GM12878 (cell line): ENCODE results near the gene ATP4A. TPM values are rescaled to one million over a fixed set of nuclear protein-coding genes. Genes with fewer than 3 reads are reported as not detected.

Experiments used
- ATAC-seq: fragments of 200-7000 bp; cut with Tn5 transposase; 3 replicates; pipeline ENCODE4 v1.9.1; 2020; ENCODE audit warnings: mild to moderate bottlenecking, moderate library complexity
- BruUV-seq: library from RNA; stranded (reverse); fragments of 400-500 nt; replicated peaks from 2 replicates; lab custom pipeline; 2021; lab: Mats Ljungman, UMichigan
- CTCF ChIA-PET: fragments of 300-600 bp; sonication (Branson Sonifier 250); formaldehyde crosslinking; extraction: SDS; loops from one replicate; lab custom pipeline; 2021; ENCODE audit warnings: inconsistent platforms; lab: Yijun Ruan, JAX
- POLR2A ChIA-PET: fragments of 350-600 bp; formaldehyde crosslinking; extraction: SDS; loops from one replicate; lab custom pipeline; 2021; ENCODE audit warnings: inconsistent platforms; lab: Charles Lee
- RAD21 ChIA-PET: fragments of 300-600 bp; sonication (Branson Sonifier 250); formaldehyde crosslinking; loops from one replicate; lab custom pipeline; 2023; ENCODE audit warnings: antibody characterized with exemption; ENCODE audit not compliant: unreplicated experiment; lab: Charles Lee
- SMC1A ChIA-PET: fragments of 300-600 bp; sonication (Branson Sonifier 250); formaldehyde crosslinking; loops from one replicate; lab custom pipeline; 2023; ENCODE audit not compliant: unreplicated experiment, uncharacterized antibody; lab: Charles Lee
- DNase-seq: peaks from one replicate; pipeline ENCODE4 v3.0.0-alpha.2; 2011; ENCODE audit warnings: low read depth, low spot score
- FAIRE-seq: peaks from 3 replicates; lab custom pipeline; 2011; peaks lifted over from hg19 to GRCh38; lab: Jason Lieb, UNC
- H2AFZ ChIP-seq: 2 replicates; pipeline ENCODE4 v1.6.0; 2011; ENCODE audit warnings: low read depth, low read length, control low read depth; ENCODE audit not compliant: control insufficient read depth
- H3K27ac ChIP-seq: 2 replicates; pipeline ENCODE4 v1.5.1; 2011; ENCODE audit warnings: control low read depth; ENCODE audit not compliant: control insufficient read depth, insufficient read depth
- H3K27me3 ChIP-seq, 2 experiments: replicated peaks in 1 of 2; 2 replicates each; pipeline versions ENCODE4 v1.6.0 to v1.6.1; 2011; ENCODE audit warnings: low read length in 1 of 2; ENCODE audit not compliant: control insufficient read depth in 2 of 2, insufficient read depth in 2 of 2
- H3K36me3 ChIP-seq, 2 experiments: 2 replicates each; pipeline ENCODE4 v1.5.1; 2011; ENCODE audit warnings: low read length in 1 of 2; ENCODE audit not compliant: control insufficient read depth in 2 of 2, insufficient read depth in 2 of 2
- H3K4me1 ChIP-seq: 2 replicates; pipeline ENCODE4 v1.6.1; 2011; ENCODE audit warnings: mild to moderate bottlenecking, low read length, moderate library complexity, mixed read lengths; ENCODE audit not compliant: control insufficient read depth, insufficient read depth
- H3K4me2 ChIP-seq: 2 replicates; pipeline ENCODE4 v1.6.0; 2011; ENCODE audit warnings: control low read depth; ENCODE audit not compliant: control insufficient read depth, insufficient read depth
- H3K4me3 ChIP-seq: fragments of 200-600 bp; sonication (generic); 2 replicates; pipeline ENCODE4 v1.5.1; 2016
- H3K79me2 ChIP-seq: 2 replicates; pipeline ENCODE4 v1.6.0; 2011; ENCODE audit warnings: low read length; ENCODE audit not compliant: control insufficient read depth, insufficient read depth
- H3K9ac ChIP-seq: 2 replicates; pipeline ENCODE4 v1.8.0; 2011; ENCODE audit warnings: low read length, control low read depth, mixed read lengths; ENCODE audit not compliant: control insufficient read depth, insufficient read depth
- H3K9me3 ChIP-seq: replicated peaks from 3 replicates; pipeline ENCODE4 v1.5.1; 2011; ENCODE audit warnings: mild to moderate bottlenecking, low read length; ENCODE audit not compliant: control insufficient read depth, insufficient read depth
- H4K20me1 ChIP-seq: 2 replicates; pipeline ENCODE4 v1.6.0; 2011; ENCODE audit not compliant: control insufficient read depth, insufficient read depth
- BCL3 ChIP-seq: IDR thresholded peaks from 2 replicates; pipeline ENCODE4 v1.6.1; 2011; ENCODE audit warnings: borderline replicate concordance, low read depth, mild to moderate bottlenecking, moderate library complexity, low read length; ENCODE audit not compliant: insufficient read depth, poor library complexity, severe bottlenecking
- CTCF ChIP-seq, 3 experiments: IDR thresholded peaks in 2 of 3; conservative IDR thresholded peaks in 1 of 3; 2 replicates each; pipeline ENCODE4 v1.5.1; 2011; ENCODE audit warnings: low read depth in 3 of 3, low read length in 3 of 3, mild to moderate bottlenecking in 3 of 3, control low read depth in 2 of 3, moderate library complexity in 2 of 3, inconsistent platforms in 1 of 3, mixed read lengths in 1 of 3; ENCODE audit not compliant: control insufficient read depth in 2 of 3, insufficient read depth in 1 of 3; ENCODE audit errors: extremely low read depth in 1 of 3
- KDM1A ChIP-seq: fragments of 200-600 bp; sonication (generic); IDR thresholded peaks from 2 replicates; pipeline ENCODE4 v1.6.1; 2016; ENCODE audit warnings: borderline replicate concordance
- KLF5 ChIP-seq: fragments of 450-650 bp; IDR thresholded peaks from 2 replicates; pipeline ENCODE4 v1.6.1; 2014; ENCODE audit warnings: mild to moderate bottlenecking; ENCODE audit not compliant: partially characterized antibody
- MTA2 ChIP-seq: fragments of 450-650 bp; IDR thresholded peaks from 2 replicates; pipeline ENCODE4 v1.6.1; 2016; ENCODE audit warnings: low read depth, mild to moderate bottlenecking, moderate library complexity
- PAX8 ChIP-seq: fragments of 450-650 bp; IDR thresholded peaks from 2 replicates; pipeline ENCODE4 v1.6.1; 2017; ENCODE audit warnings: mild to moderate bottlenecking, moderate library complexity
- PKNOX1 ChIP-seq: fragments of 450-650 bp; IDR thresholded peaks from 2 replicates; pipeline ENCODE4 v1.6.1; 2016; ENCODE audit warnings: mild to moderate bottlenecking
- POLR2AphosphoS2 ChIP-seq: IDR thresholded peaks from 2 replicates; pipeline ENCODE4 v1.6.1; 2011; ENCODE audit warnings: low read depth, mild to moderate bottlenecking, low read length, improper control_type of control experiment, moderate library complexity
- STAT1 ChIP-seq: fragments of 450-650 bp; conservative IDR thresholded peaks from 2 replicates; pipeline ENCODE4 v1.6.1; 2014; ENCODE audit warnings: antibody characterized with exemption, mild to moderate bottlenecking
- TARDBP ChIP-seq: IDR thresholded peaks from 2 replicates; pipeline ENCODE4 v1.6.1; 2016; ENCODE audit warnings: borderline replicate concordance
- ZNF274 ChIP-seq: IDR thresholded peaks from one replicate; pipeline ENCODE4 v1.8.0; 2011; ENCODE audit not compliant: insufficient read length, insufficient read depth
- ZNF622 ChIP-seq: fragments of 450-650 bp; IDR thresholded peaks from 2 replicates; pipeline ENCODE4 v1.6.1; 2017; ENCODE audit warnings: mild to moderate bottlenecking, inconsistent platforms
- WGBS: methylation state at CpG from one replicate; pipeline ENCODE4 v1.1.6; 2016; ENCODE audit warnings: low lambda C conversion rate; ENCODE audit not compliant: insufficient replicate concordance, insufficient coverage; ENCODE audit errors: missing lambda C conversion rate; 5-methylcytosine and 5-hydroxymethylcytosine counted together
- in situ Hi-C: fragments of 300-500 bp; cut with MboI; formaldehyde crosslinking; loops from 9 replicates; pipeline ENCODE4 v1.14.3; 2018; ENCODE audit warnings: mixed read lengths
- intact Hi-C: fragments of 100-400 bp; cut with micrococcal nuclease; formaldehyde crosslinking; loops from one replicate; pipeline ENCODE4 v1.14.2; 2022; ENCODE audit not compliant: unreplicated experiment
- polyA plus RNA-seq, 11 experiments: library from polyadenylated mRNA; depleted of rRNA in 4 of 11; unstranded in 6 of 11; stranded (reverse) in 5 of 11; fragments of >200 nt; fragmentation: Nextera tagmentation in 4 of 11; fragmentation: Illumina TruSeq in 1 of 11; extraction: Ambion mirVana in 4 of 11; extraction: Trizol in 1 of 11; gene quantifications; 1 replicate in 1 of 11; 2 replicates in 10 of 11; pipeline versions ENCODE4 v1.2.1 to v1.2.3, GENCODE V29; 2011 to 2016; ENCODE audit warnings: inconsistent platforms in 2 of 11, missing spikeins in 2 of 11, low read depth in 1 of 11
- total RNA-seq, 4 experiments: library from RNA; depleted of rRNA in 3 of 4; stranded (reverse); fragments of >200 nt in 3 of 4; fragmentation: Illumina TruSeq in 1 of 4; extraction: Trizol in 1 of 4; gene quantifications; 2 replicates each; pipeline versions ENCODE4 v1.2.1 to v1.2.3, GENCODE V29; 2013 to 2021

The ATP4A gene
- total and polyA plus RNA-seq, 10 of the 15 experiments (the other 5 are each of a cell fraction or from before 2014, with no cell fraction given) = 0.03 to 1.5 (median 0.11) TPM; not detected in 3

GRCh38 chr19:35562776-35563175, 682 bp downstream of the ATP4A start:
- no TSS peak for BruUV-seq
- no peaks in the 10 kb centered on the region for H3K36me3 ChIP-seq
- 0% methylated on average over 1 of the region's 2 CpGs for WGBS
- DNase-seq (no peak), ATAC-seq (no peak), FAIRE-seq (no peak)
- in situ Hi-C loops = no loop called here
- CTCF ChIA-PET = interaction anchor here (0.6 kb wide), 2 partner anchors 16 to 513 kb away, joined by 3 read pairs; no protein-coding TSS in a partner anchor
- H4K20me1 ChIP-seq = no peaks in the 10 kb centered on the region
- POLR2A ChIA-PET = interaction anchor here (0.6 kb wide), 1 partner anchor 30 kb away, joined by 10 read pairs; no protein-coding TSS in a partner anchor
- no peaks in the 10 kb centered on the region; a peak in 1 of 4 replicates for H3K27me3 ChIP-seq
- H3K4me3 ChIP-seq = no peak overlapping the region
- H3K79me2 ChIP-seq = no peaks in the 10 kb centered on the region
- SMC1A ChIA-PET = no interaction called here
- RAD21 ChIA-PET = no interaction called here
- intact Hi-C loops = no loop called here
- no peak overlapping the region for H3K27ac ChIP-seq
- no peaks in the 10 kb centered on the region; the same call in 2 of the 3 replicates for H3K9me3 ChIP-seq
- no peak overlapping the region for H2AFZ ChIP-seq
- no peak for TF ChIP-seq PAX8
- H3K4me2 ChIP-seq = no peak overlapping the region
- H3K4me1 ChIP-seq = peaks cover 30% of the 10 kb centered on the region
- H3K9ac ChIP-seq = no peak overlapping the region

- intact Hi-C loops = no loop called here
- no peak; the same call in 2 of the 3 replicates for ATAC-seq
- ChIA-PET SMC1A (no interaction called here), RAD21 (interaction anchor here (0.6 kb wide), 1 partner anchor 134 kb away, joined by 3 read pairs; no protein-coding TSS in a partner anchor), POLR2A (no interaction called here), CTCF (interaction anchor here (0.6 kb wide), 1 partner anchor 512 kb away, joined by 3 read pairs; no protein-coding TSS in a partner anchor)
- H3K9ac ChIP-seq = no peak overlapping the region
- no TSS peak for BruUV-seq
- no peak overlapping the region for H2AFZ ChIP-seq
- no peaks in the 10 kb centered on the region for H4K20me1 ChIP-seq
- peaks cover 30% of the 10 kb centered on the region for H3K4me1 ChIP-seq
- H3K4me3 ChIP-seq = no peak overlapping the region
- no peak overlapping the region for H3K4me2 ChIP-seq
- H3K27ac ChIP-seq = no peak overlapping the region
- H3K36me3 ChIP-seq = no peaks in the 10 kb centered on the region
- no peak for TF ChIP-seq MTA2
- no peak for TF ChIP-seq PKNOX1
- no peak for TF ChIP-seq KDM1A
- TF ChIP-seq ZNF274 = no peak
- TF ChIP-seq CTCF (IDR thresholded peaks at IDR 0.05 in 2 of 3, conservative IDR thresholded peaks at IDR 0.05 in 1 of 3; ENCODE audit: control insufficient read depth in 2 of 3, extremely low read depth in 1 of 3, insufficient read depth in 1 of 3, low read depth in 3 of 3, low read length in 3 of 3) = no peak
- TF ChIP-seq POLR2AphosphoS2 = no peak
- no peak for TF ChIP-seq BCL3
- no peak for TF ChIP-seq TARDBP
- TF ChIP-seq STAT1 = no peak
- TF ChIP-seq ZNF622 = no peak
- no peak for TF ChIP-seq KLF5
- TF ChIP-seq, all 136 proteins: peak for 0
- H3K79me2 ChIP-seq = no peaks in the 10 kb centered on the region
- FAIRE-seq = no peak
- WGBS = 44% methylated on average over 17 of the region's 17 CpGs
- no peak for DNase-seq
- H3K27me3 ChIP-seq = no peaks in the 10 kb centered on the region; a peak in 2 of 4 replicates
- H3K9me3 ChIP-seq = no peaks in the 10 kb centered on the region; the same call in 2 of the 3 replicates
- in situ Hi-C loops = no loop called here
Observed at GRCh38 chr19:35562336-35562735, 1.1 kb downstream of the ATP4A start.
